GM18519 (cell line): Measurements from ENCODE around the gene MATN4.

ENCODE experiments used
- ATAC-seq: cut with Tn5 transposase; IDR thresholded peaks from one replicate; pipeline ENCODE4 v1.9.1; 2021; ENCODE audit warnings: mild to moderate bottlenecking, moderate library complexity; ENCODE audit not compliant: unreplicated experiment, low FRiP score

The MATN4 gene

GRCh38 chr20:45293041-45294002, 14.8 kb downstream of the MATN4 start:
- ATAC-seq, result no peak

DNA sequence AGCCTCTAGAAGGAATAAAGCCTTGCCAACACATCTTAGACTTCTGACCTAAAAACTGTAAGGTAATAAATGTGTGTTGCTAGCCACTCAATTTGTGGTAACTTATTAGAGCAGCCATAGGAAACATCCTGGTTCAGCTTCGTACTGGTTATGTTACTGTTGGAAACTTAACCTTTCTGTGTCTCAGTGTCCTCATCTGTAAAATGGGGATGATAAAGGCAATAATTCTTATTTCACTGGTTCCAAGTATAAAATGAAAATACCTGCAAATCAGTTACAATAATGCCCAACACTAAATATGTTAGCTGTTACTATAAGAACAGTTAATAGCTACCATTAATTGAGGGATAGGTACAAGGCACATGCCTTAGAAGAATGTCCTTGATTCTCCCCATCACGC, 15.8 kb downstream of the MATN4 start:
- ATAC-seq, result no peak

DNA sequence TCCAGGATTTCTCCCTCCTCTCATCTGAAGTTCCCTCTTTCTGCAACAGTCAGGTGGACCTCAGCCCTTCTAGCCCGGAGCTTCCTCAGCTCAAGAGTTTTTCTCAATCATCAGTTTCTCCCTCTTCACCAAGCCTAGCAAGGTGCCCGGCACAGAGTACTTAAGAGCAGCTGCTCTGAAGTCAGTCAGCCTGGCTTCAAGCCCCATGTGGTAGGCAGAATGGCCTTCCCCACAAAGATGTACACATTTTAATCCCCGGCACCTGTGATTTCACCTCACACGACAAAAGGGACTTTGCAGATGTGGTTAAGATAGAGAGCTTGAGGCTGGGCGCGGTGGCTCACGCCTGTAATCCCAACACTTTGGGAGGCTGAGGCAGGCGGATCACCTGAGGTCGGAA, 16.6 kb downstream of the MATN4 start:
- no peak for ATAC-seq

DNA sequence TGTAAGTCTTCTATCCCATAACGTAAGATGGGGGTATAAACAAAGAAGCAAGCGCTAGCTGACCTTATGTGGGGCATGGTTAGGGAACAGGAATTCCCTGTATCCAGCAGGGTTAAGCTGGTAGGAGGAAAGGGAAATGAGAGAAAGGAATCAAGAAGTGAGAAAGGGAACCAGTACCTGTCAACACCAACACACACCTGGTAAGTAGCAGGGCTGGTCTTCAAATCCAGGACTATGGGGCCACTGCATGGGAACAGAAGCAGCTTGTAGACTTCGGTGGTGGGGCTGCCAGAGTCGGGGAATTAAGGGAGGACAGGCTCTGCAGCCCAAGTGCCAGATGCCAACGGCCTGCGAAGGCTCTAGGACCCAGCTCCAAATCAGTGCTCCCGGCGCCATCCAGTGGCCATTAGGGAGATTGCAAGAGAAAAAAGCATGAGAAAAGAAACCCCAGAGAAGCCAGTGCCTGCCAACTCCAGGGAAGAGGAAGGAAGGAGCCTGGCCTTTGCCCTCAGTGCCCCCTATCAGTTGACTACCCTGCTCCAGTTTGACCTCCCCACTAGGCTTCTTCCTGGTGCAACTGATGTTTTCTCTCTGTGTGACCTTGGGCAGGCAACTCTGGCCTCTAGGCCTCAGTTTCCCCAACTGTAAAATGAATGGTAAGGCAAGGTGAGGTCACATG, 17.3 kb downstream of the MATN4 start:
- ATAC-seq, result no peak

GRCh38 chr20:45289942-45290676, 18.0 kb downstream of the MATN4 start:
- ATAC-seq, result no peak

GRCh38 chr20:45288860-45289259, 19.2 kb downstream of the MATN4 start:
- no peak for ATAC-seq

GRCh38 chr20:45288376-45288775, 19.7 kb downstream of the MATN4 start:
- no peak for ATAC-seq

- no peak for ATAC-seq
Observed at GRCh38 chr20:45283551-45284057, 24.5 kb downstream of the MATN4 start.

GRCh38 chr20:45282700-45283550, 25.2 kb downstream of the MATN4 start:
- ATAC-seq, result no peak

DNA sequence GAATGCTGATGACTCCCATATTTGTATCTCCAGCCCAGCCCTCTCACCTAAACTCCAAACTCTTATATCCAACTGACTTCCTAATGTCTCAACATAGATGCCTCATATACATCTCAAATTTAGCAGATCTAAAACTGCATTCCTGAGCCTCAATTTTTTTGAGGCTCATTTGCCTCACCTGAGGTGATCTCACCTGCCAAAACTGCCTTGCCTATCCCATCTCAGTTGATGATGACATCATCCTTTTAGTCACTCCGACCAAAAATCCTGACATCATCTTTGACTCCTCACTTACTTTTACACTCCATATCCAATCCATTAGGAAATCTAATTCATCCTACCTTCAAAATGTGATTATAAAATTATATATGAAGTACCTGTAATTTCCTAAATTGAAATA, 28.1 kb downstream of the MATN4 start:
- ATAC-seq, result no peak

GRCh38 chr20:45275338-45275737, 32.8 kb downstream of the MATN4 start:
- no peak for ATAC-seq

DNA sequence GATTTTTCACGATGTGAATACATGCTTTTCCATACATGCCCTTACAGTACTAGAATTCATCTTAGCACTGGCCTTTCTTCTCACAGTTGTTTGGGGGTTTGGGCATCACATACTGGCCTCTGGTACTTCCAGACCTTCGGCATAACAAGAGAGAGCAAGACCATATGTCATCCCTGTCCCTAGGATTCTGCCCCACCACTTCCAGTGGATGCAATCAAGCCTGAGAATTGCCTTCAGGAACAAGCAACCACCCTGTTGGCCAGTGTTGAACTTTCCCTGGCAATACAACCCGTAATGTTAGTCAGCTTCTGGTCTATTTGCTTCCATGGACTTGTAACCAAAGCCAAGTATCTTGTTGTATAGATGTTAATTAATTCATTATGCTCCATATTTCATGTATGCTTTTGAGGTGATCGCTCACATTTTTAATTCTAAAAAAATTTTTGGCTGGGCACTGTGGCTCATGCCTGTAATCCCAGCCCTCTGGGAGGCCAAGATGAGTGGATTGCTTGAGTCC, 38.3 kb downstream of the MATN4 start:
- ATAC-seq, result no peak

GRCh38 chr20:45269056-45269455, 39.0 kb downstream of the MATN4 start:
- no peak for ATAC-seq

DNA sequence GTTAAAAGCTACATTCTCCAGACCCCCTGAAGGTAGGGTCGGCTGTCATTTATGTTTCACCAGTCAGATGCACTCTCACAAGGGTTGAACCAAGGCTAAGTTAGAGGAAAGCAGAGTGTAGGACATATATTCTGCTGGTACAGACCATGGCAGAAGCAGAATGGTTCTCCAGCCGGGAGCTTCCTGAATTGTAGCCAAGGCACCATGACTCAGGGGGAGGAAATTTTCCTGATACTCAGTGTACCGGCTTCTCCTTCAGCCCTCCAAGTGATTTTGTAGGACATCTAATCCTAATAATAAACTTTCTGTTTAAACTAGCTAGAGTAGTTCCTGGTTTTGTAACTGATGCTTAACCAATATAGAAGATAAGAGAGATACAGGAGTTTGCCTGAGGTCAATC, 39.6 kb downstream of the MATN4 start:
- no peak for ATAC-seq

DNA sequence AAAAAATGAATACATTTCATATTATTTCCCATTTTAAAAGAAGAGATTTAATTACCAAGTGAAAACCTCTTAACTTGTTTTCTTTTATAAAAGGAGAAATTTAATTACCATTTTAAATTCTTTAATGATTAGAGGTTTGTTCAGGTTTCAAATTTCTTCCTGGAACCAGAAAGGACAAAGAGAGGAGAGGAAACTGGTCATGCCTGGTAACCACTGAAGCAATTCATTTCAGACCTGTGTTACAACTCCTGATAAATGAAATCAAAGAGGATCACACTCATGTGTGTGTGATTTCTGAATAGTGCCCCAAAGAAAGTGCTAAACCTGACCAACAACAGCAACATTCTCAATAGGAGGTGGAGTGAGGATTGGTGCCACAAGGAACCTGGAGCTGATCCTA, 41.1 kb downstream of the MATN4 start:
- no peak for ATAC-seq

DNA sequence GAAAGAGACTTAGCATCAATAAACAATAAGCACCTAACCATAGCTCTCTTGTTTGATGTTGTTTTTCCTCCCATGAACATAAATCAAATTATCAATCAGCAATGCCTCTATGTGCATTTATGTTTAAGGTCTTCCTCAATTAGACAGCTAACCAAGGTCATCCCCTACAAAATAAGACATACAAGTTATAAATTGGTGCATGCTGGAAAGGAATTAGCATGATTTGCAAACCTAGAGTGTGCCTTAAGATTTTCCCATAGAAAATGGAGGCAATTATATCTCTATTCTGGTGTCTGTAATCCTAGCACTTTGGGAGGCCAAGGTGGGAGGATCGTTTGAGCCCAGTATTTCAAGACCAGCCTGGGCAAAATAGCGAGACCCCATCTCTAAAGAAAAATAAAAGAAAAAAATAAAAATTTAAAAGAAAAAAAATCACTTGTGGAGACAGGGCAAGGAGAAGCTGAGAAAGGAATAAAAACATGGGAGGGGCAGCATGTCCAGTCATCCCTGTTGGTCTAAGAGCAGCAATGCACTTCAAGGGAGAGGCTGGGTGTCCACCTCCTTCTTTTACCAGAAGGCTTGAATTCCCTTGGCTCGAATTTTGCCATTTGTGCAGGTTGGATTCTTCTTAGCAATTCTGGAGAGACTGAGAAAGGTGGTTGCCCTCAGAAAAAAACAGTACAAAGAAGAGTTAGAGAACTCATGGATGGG, 44.4 kb downstream of the MATN4 start:
- ATAC-seq, result no peak

GRCh38 chr20:45258664-45259063, 49.4 kb downstream of the MATN4 start:
- ATAC-seq, result no peak

DNA sequence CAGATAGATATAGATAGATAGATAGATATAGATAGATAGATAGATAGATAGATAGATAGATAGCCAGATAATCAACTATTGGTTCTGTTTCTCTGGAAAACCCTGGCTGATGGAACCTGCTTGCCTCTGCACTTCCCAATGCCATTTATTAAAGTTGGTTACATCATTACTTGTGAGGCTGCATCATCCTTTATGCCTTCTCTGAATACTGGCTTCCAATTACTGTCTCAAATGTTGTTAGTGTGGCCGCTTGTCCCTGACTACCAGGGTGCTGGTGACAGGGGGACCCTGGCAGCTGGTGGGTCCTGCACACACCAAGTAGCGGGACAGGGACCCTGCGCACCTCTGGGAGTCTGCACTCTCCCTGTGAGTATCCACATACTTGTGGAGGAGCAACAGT, 49.8 kb downstream of the MATN4 start:
- ATAC-seq, result no peak

- no peak for ATAC-seq
Observed at GRCh38 chr20:45257711-45258110, 50.4 kb downstream of the MATN4 start.
